ENCODE results near the gene PAXX. TPM values are rescaled to one million over a fixed set of nuclear protein-coding genes. Genes with fewer than 3 reads are reported as not detected.
A peak's percentile ranks its signal among the peaks of the same experiment; 100 is the strongest.

The PAXX gene
- total RNA-seq, 1 experiment from 2014 or later, result 44.1 TPM

DNA sequence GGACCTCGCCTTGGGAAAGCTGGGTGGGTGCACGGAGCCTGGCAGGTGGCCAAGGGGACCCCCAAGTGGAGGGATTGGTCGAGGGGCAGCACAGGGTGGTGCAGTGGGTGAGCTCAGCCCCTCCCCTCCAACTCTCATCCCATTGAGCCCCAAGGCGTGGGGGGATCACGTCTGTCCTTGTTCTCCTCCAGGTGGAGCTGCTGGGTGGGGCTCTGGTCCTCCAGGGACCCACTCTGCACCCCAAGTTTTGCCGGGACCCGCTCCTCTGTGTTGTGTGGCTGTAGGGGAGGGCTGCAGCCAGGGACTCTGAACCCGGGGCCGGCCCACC is 43.2 kb downstream of the PAXX start:
- DNase-seq (ENCODE audit: low spot score) (no peak), ATAC-seq (peak; percentile 67)
- no peaks in the 10 kb centered on the region for H3K4me1 Mint-ChIP-seq
- no peaks in the 10 kb centered on the region for H3K9me3 Mint-ChIP-seq
- H3K36me3 Mint-ChIP-seq, result peaks cover 5% of the 10 kb centered on the region; the same call in 1 of the 2 replicates
- TF ChIP-seq, protein P1, sequence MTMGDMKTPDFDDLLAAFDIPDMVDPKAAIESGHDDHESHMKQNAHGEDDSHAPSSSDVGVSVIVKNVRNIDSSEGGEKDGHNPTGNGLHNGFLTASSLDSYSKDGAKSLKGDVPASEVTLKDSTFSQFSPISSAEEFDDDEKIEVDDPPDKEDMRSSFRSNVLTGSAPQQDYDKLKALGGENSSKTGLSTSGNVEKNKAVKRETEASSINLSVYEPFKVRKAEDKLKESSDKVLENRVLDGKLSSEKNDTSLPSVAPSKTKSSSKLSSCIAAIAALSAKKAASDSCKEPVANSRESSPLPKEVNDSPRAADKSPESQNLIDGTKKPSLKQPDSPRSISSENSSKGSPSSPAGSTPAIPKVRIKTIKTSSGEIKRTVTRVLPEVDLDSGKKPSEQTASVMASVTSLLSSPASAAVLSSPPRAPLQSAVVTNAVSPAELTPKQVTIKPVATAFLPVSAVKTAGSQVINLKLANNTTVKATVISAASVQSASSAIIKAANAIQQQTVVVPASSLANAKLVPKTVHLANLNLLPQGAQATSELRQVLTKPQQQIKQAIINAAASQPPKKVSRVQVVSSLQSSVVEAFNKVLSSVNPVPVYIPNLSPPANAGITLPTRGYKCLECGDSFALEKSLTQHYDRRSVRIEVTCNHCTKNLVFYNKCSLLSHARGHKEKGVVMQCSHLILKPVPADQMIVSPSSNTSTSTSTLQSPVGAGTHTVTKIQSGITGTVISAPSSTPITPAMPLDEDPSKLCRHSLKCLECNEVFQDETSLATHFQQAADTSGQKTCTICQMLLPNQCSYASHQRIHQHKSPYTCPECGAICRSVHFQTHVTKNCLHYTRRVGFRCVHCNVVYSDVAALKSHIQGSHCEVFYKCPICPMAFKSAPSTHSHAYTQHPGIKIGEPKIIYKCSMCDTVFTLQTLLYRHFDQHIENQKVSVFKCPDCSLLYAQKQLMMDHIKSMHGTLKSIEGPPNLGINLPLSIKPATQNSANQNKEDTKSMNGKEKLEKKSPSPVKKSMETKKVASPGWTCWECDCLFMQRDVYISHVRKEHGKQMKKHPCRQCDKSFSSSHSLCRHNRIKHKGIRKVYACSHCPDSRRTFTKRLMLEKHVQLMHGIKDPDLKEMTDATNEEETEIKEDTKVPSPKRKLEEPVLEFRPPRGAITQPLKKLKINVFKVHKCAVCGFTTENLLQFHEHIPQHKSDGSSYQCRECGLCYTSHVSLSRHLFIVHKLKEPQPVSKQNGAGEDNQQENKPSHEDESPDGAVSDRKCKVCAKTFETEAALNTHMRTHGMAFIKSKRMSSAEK (CRISPR knock-in tag; IDR thresholded peaks at IDR 0.05; ENCODE audit: borderline replicate concordance), result no peak
- no peak for TF ChIP-seq OVOL2 (CRISPR knock-in tag; IDR thresholded peaks at IDR 0.05; ENCODE audit: borderline replicate concordance)
- no peak for TF ChIP-seq CREB1 (CRISPR knock-in tag; IDR thresholded peaks at IDR 0.05)
- TF ChIP-seq, protein P2, sequence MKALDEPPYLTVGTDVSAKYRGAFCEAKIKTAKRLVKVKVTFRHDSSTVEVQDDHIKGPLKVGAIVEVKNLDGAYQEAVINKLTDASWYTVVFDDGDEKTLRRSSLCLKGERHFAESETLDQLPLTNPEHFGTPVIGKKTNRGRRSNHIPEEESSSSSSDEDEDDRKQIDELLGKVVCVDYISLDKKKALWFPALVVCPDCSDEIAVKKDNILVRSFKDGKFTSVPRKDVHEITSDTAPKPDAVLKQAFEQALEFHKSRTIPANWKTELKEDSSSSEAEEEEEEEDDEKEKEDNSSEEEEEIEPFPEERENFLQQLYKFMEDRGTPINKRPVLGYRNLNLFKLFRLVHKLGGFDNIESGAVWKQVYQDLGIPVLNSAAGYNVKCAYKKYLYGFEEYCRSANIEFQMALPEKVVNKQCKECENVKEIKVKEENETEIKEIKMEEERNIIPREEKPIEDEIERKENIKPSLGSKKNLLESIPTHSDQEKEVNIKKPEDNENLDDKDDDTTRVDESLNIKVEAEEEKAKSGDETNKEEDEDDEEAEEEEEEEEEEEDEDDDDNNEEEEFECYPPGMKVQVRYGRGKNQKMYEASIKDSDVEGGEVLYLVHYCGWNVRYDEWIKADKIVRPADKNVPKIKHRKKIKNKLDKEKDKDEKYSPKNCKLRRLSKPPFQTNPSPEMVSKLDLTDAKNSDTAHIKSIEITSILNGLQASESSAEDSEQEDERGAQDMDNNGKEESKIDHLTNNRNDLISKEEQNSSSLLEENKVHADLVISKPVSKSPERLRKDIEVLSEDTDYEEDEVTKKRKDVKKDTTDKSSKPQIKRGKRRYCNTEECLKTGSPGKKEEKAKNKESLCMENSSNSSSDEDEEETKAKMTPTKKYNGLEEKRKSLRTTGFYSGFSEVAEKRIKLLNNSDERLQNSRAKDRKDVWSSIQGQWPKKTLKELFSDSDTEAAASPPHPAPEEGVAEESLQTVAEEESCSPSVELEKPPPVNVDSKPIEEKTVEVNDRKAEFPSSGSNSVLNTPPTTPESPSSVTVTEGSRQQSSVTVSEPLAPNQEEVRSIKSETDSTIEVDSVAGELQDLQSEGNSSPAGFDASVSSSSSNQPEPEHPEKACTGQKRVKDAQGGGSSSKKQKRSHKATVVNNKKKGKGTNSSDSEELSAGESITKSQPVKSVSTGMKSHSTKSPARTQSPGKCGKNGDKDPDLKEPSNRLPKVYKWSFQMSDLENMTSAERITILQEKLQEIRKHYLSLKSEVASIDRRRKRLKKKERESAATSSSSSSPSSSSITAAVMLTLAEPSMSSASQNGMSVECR (CRISPR knock-in tag; IDR thresholded peaks at IDR 0.05; ENCODE audit: borderline replicate concordance), result no peak
- no peak for TF ChIP-seq SMAD4 (CRISPR knock-in tag; IDR thresholded peaks at IDR 0.05)
- TF ChIP-seq KAT7 (CRISPR knock-in tag; IDR thresholded peaks at IDR 0.05; ENCODE audit: borderline replicate concordance), result no peak
- TF ChIP-seq ZBTB21 (CRISPR knock-in tag; IDR thresholded peaks at IDR 0.05; ENCODE audit: borderline replicate concordance), result no peak
- TF ChIP-seq, protein P3, sequence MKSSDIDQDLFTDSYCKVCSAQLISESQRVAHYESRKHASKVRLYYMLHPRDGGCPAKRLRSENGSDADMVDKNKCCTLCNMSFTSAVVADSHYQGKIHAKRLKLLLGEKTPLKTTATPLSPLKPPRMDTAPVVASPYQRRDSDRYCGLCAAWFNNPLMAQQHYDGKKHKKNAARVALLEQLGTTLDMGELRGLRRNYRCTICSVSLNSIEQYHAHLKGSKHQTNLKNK (CRISPR knock-in tag; IDR thresholded peaks at IDR 0.05), result no peak
- TF ChIP-seq EMX1 (CRISPR knock-in tag; IDR thresholded peaks at IDR 0.05), result no peak
- TF ChIP-seq NR1H2 (CRISPR knock-in tag; IDR thresholded peaks at IDR 0.05), result no peak
- TF ChIP-seq, protein P4, sequence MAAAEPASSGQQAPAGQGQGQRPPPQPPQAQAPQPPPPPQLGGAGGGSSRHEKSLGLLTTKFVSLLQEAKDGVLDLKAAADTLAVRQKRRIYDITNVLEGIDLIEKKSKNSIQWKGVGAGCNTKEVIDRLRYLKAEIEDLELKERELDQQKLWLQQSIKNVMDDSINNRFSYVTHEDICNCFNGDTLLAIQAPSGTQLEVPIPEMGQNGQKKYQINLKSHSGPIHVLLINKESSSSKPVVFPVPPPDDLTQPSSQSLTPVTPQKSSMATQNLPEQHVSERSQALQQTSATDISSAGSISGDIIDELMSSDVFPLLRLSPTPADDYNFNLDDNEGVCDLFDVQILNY (CRISPR knock-in tag; IDR thresholded peaks at IDR 0.05), result no peak
- no peak for TF ChIP-seq FOXK1 (CRISPR knock-in tag; IDR thresholded peaks at IDR 0.05)
- TF ChIP-seq, protein P5, sequence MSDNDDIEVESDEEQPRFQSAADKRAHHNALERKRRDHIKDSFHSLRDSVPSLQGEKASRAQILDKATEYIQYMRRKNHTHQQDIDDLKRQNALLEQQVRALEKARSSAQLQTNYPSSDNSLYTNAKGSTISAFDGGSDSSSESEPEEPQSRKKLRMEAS (CRISPR knock-in tag; IDR thresholded peaks at IDR 0.05), result no peak
- TF ChIP-seq, protein P6, sequence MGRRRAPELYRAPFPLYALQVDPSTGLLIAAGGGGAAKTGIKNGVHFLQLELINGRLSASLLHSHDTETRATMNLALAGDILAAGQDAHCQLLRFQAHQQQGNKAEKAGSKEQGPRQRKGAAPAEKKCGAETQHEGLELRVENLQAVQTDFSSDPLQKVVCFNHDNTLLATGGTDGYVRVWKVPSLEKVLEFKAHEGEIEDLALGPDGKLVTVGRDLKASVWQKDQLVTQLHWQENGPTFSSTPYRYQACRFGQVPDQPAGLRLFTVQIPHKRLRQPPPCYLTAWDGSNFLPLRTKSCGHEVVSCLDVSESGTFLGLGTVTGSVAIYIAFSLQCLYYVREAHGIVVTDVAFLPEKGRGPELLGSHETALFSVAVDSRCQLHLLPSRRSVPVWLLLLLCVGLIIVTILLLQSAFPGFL (CRISPR knock-in tag; IDR thresholded peaks at IDR 0.05; ENCODE audit: borderline replicate concordance), result no peak
- TF ChIP-seq, protein P7, sequence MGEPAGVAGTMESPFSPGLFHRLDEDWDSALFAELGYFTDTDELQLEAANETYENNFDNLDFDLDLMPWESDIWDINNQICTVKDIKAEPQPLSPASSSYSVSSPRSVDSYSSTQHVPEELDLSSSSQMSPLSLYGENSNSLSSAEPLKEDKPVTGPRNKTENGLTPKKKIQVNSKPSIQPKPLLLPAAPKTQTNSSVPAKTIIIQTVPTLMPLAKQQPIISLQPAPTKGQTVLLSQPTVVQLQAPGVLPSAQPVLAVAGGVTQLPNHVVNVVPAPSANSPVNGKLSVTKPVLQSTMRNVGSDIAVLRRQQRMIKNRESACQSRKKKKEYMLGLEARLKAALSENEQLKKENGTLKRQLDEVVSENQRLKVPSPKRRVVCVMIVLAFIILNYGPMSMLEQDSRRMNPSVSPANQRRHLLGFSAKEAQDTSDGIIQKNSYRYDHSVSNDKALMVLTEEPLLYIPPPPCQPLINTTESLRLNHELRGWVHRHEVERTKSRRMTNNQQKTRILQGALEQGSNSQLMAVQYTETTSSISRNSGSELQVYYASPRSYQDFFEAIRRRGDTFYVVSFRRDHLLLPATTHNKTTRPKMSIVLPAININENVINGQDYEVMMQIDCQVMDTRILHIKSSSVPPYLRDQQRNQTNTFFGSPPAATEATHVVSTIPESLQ (CRISPR knock-in tag; IDR thresholded peaks at IDR 0.05), result no peak
- TF ChIP-seq, protein P8, sequence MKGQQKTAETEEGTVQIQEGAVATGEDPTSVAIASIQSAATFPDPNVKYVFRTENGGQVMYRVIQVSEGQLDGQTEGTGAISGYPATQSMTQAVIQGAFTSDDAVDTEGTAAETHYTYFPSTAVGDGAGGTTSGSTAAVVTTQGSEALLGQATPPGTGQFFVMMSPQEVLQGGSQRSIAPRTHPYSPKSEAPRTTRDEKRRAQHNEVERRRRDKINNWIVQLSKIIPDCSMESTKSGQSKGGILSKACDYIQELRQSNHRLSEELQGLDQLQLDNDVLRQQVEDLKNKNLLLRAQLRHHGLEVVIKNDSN (CRISPR knock-in tag; IDR thresholded peaks at IDR 0.05), result no peak
- ChIA-PET POLR2A (interaction anchor here (0.8 to 1.0 kb wide), 3 partner anchors 12 to 188 kb away, joined by 3 to 4 read pairs (median 4); no protein-coding TSS in a partner anchor), CTCF (interaction anchor here (0.6 to 4.9 kb wide), 90 partner anchors 9 to 388 kb away, joined by 3 to 151 read pairs (median 6); partner anchors contain the start of genes AJM1, C8G, CLIC3 and EDF1)
- no peak overlapping the region for H3K27ac Mint-ChIP-seq
- H3K27me3 Mint-ChIP-seq (ENCODE audit: low read depth), result no peaks in the 10 kb centered on the region
- no peak overlapping the region for H3K4me3 Mint-ChIP-seq

All from WTC11 (cell line).